Stimulated activated CD8-positive, alpha-beta memory T cell treated with anti-CD3 and anti-CD28 coated beads, Interleukin-7, amount 100 ng/mL, for 4 hours (primary cell): ENCODE results near the gene RXRB.

ENCODE experiments used
- DNase-seq, 2 donors: peaks; one replicate each; pipeline ENCODE4 v3.0.0-alpha.2; 2020; ENCODE audit warnings: low read depth in 2 of 2

RXRB gene

DNA sequence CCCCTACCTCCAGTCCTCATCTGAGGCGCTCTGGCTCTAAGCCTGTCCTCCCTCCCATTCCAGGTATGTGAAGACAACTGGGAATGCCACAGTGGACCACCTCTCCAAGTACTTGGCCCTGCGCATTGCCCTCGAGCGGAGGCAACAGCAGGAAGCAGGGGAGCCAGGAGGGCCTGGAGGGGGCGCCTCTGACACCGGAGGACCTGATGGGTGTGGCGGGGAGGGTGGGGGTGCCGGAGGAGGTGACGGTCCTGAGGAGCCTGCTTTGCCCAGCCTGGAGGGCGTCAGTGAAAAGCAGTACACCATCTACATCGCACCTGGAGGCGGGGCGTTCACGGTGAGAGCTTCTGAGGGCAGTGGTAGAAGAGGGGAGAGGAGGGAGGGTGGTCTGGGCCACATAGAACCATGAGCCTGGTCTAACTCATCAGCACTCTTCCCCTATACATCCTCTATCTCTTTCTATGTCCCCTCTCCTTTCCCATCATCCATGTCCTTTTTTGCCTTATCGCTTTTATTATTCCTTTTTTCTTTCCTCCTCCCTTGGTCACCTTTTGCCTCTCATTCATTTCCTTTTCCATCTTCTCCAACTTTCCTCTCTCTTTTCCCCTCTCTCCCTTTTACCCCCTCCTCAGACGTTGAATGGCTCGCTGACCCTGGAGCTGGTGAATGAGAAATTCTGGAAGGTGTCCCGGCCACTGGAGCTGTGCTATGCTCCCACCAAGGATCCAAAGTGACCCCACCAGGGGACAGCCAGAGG lies 11.4 kb upstream of the RXRB start:
- DNase-seq: no peak

DNA sequence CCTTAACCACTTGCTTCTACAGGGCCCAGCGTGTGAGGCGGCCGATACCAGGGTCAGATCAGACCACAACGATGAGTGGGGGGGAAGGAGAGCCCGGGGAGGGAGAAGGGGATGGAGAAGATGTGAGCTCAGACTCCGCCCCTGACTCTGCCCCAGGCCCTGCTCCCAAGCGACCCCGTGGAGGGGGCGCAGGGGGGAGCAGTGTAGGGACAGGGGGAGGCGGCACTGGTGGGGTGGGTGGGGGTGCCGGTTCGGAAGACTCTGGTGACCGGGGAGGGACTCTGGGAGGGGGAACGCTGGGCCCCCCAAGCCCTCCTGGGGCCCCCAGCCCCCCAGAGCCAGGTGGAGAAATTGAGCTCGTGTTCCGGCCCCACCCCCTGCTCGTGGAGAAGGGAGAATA lies 10.7 kb upstream of the RXRB start:
- DNase-seq: no peak

DNA sequence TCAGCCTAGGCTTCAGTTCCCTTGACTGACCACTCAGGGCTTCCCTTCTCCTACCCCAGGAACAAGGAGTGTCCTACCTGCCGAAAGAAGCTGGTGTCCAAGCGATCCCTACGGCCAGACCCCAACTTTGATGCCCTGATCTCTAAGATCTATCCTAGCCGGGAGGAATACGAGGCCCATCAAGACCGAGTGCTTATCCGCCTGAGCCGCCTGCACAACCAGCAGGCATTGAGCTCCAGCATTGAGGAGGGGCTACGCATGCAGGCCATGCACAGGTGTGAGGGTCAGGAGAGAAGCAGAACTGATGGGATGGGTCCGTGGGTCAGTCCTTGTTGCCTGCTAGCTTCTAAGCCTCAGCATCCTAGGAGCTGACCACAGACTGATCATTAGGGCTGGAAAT lies 9.4 kb upstream of the RXRB start:
- no peak for DNase-seq

DNA sequence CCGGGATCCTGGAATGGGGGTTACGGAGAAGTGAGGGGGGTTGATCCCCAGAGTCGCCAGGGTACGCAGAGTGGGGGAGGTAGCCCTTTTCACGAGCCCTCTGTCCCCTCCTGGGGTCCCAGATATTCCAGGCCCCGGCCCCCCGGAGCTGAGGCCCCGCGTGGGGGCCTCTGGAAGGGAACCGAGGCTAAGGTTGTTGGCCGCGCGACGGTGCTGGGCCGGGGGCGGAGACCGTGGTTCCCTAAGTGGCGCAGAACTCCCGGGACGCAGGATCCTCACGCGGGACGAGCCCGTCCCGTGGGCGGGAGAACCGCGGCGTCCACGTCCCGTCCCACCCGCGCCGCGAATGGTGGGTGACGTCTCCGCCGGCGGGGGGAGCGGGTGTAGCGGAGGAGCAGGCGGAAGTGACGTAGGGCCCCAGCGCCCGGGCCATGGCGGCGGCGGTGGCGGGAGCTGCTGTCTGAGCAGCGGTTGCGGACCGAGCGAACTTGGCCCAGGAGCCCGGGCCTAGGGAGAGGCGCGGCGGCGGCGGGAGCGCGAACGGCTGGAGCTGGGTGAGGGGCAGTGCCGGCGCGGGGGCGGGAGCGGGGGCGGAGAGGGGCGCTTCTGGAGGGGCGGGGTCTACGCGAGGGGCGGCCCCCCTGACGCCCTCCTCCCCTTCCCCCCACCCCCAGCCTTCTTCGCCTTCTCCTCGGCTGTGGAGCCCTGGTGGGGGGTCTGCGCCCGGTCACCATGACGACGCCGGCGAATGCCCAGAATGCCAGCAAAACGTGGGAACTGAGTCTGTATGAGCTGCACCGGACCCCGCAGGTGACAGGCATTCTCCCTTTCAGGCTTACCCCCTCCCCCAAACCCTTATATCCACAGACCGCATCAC lies 7.9 kb upstream of the RXRB start, which contains the start of gene RING1:
RING1 (plus strand) TSS at position 410 of the 877 bp plus-strand sequence; CDS start at position 733, 323 bp downstream.
- peak; percentile 66 to 86 for DNase-seq

DNA sequence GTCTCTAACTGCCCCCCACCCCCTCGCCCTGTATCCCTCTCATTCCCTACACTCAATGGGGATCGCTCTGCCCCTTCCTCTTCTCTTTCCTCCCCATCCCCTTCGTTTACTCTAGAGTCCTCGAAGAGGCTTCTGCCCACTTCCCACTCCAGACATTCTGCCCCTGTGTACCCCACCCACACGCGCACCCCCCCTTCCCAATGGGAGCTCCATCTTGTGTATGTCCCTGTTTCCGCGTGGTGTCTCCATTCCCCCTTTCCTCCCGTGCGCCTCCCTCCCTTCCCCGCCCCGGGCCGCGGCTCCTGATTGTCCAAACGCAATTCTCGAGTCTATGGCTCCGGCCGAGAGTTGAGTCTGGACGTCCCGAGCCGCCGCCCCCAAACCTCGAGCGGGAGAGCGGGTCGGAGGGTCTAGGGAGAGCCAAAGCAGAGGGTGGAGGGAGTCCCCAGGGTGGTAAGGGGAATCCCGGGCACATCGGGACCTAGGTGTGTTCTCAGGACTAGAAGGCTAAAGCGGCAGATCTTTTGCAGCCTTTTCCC lies 7.2 kb upstream of the RXRB start:
- DNase-seq: no peak

DNA sequence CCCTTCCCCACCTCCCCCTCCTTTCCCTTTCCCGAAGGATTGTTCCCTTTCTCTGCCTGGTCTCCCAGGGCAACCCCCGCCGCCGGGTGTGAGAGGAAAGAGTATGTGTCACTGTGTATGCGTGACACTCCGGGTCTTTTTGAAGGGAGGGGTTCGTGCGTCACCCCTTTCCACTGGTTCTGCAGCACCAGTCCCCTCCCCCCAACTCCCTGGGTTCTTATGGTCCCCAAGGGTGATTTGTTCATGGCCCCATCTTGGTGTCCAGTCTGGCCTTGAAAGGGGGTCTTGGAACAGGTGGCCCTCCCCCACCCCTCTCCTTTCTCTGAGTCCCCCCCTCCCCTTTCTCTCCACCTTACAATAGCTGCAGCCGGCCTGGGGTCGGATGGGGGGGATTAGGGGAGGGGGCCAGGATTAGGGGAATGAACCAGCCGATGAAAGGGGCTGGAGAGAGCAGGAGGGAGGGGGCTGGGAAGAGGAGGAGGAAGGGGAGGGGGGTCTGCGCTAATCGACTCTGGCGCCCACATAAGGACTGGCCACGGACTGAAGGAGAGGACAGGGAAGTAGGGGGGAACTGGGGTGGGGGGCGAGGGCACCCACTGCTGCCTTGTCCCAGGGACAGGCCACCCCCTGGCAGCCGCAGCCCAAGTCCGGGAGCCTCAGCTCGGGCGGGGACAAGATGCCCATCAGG lies 6.5 kb upstream of the RXRB start:
- no peak for DNase-seq

DNA sequence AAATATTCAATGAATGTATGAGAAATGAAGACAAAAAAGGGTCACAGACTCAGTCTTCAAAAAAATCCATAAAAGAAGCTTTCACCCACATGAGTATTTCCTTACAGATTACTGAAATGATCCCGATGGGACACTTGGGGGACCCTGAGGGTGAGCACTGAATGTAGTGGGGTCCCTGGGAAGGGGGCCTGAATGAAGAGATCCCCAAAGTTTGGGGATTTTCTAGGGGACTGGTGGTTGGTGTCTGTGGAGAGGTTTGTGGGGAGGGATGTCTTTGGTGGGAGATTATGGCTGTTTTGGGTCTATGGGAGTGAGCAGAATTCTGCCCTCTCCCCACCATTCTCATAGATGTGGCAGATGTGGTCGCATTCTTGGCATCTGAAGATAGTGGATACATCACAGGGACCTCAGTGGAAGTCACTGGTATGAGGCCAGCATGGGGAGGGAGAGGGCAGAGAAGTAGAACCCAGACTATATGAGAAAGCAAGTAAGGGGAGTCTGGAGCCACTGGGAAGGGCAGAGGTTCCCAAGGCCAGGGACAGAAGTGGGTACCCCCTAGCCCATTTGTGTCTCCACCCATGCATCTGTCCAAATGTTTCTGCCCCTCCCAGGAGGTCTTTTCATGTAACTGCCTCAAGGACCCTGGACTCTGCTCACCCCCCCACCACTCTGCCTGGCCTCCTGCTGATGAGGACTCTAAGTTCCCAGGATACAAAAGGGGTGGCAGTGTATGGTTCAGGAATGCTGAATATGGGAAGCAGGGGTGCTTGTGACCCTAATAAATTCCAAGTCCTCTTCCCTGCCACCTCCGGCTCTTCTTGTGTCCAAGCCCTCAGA lies 5.8 kb upstream of the RXRB start:
- DNase-seq: no peak

DNA sequence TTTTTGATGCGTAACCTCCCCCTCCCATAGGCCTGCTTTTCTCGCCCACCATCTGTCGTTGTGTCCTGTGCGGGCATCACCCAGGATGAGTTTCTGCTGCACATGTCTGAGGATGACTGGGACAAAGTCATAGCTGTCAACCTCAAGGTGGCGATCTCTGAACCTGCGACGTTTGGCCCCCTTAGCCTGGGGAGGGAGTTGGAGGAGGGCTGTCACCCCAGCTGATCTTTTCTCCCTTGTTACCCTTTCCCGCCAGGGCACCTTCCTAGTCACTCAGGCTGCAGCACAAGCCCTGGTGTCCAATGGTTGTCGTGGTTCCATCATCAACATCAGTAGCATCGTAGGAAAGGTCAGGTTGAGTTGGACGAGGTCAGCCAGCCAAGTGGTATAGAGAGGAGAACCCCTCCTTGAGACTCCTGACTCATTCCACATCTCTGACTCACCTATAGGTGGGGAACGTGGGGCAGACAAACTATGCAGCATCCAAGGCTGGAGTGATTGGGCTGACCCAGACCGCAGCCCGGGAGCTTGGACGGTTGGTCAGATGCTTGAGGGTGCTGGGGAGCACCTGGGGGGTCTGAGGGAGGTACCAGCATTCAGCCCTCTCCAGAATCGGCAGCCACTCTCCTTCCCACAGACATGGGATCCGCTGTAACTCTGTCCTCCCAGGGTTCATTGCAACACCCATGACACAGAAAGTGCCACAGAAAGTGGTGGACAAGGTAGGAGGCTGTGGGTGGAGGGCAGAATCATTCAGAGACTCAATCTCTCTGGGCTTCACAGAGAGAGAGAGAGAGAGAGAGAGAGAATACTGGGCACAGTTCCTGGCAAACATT lies 4.9 kb upstream of the RXRB start:
- no peak for DNase-seq

DNA sequence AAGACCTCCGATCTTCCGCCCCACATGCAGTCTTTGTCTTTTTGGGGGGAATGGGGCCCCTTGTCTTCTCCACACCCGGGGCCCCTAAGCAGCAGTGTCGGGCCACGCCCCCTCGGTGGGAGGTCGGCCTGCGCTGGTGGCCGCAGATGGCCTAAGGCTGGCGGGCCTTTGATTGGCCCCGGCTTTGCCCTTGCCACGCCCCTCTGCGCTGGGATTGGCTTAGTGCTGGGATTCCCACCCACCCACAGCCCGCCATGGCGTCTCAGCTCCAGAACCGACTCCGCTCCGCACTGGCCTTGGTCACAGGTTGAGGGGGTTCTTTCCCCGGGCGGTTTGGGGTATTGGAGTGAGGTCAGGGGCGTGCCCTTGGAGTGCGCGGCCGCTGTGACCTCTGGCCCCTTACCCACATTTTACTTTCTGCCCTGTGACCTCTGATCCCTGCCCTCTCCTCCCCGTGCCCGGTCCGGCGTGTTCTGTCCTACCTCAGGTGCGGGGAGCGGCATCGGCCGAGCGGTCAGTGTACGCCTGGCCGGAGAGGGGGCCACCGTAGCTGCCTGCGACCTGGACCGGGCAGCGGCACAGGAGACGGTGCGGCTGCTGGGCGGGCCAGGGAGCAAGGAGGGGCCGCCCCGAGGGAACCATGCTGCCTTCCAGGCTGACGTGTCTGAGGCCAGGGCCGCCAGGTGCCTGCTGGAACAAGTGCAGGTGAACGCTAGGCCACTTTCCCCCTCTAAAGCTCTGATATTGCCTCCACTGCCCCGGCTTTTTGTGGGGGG lies 4.1 kb upstream of the RXRB start, which contains the start of gene HSD17B8:
HSD17B8 (plus strand) TSS at position 241 of the 776 bp plus-strand sequence; CDS start at position 255, 14 bp downstream.
- DNase-seq: peak; percentile 83 to 91

DNA sequence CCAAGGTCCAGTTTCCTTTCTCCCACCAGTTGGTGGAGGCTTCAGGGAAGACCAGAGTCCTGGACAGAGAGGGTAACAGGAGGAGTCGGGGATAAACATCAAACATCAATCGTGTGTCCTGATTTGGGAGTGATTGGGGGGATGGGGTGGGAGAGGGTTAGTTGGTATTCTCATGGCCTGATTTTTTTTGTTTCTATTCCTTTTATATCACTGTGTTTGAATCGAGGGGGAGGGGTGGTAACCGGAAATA lies 3.6 kb upstream of the RXRB start:
- no peak for DNase-seq

DNA sequence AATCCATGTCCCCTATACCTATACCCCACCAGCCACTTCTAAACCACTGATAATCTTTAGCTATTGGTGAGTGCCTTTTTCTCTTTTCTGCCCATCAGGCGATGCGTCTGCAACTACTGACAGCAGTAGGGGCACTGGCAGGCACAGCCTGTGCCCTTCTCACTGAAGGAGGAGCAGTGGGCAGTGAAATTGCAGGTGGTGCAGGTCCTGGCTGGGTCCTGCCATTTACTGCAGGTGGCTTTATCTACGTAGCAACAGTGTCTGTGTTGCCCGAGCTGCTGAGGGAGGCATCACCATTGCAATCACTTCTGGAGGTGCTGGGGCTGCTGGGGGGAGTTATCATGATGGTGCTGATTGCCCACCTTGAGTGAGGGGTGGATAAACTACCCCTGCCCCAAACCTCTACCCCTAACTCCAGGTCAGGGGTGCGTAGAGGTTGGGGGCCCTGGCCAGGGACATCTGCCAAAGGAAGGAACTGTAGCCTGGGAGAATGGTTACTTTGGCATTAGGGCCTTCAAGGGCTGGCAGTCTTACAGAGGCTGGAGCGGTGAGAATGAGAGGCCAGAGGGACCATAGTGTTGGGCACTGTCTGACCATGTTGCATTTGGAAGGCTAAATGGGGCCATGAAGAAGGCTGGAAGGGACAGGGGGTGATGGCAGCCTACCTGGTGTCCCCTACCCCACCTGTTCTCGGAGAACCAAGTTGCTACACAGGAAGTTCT lies 3.1 kb upstream of the RXRB start:
- DNase-seq: no peak

DNA sequence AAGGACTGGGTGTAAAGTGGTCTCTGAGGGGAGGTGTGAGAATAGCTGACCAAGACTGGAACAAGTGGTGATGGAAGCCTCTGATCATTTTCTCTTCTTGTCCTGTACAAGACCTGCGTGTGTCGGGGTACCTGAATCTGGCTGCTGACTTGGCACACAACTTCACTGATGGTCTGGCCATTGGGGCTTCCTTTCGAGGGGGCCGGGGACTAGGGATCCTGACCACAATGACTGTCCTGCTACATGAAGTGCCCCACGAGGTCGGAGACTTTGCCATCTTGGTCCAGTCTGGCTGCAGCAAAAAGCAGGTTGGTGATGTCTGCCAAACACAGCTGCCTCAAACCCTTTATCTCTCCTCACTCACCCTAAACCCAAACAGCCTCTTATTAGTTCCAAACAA lies 2.3 kb upstream of the RXRB start:
- no peak for DNase-seq

DNA sequence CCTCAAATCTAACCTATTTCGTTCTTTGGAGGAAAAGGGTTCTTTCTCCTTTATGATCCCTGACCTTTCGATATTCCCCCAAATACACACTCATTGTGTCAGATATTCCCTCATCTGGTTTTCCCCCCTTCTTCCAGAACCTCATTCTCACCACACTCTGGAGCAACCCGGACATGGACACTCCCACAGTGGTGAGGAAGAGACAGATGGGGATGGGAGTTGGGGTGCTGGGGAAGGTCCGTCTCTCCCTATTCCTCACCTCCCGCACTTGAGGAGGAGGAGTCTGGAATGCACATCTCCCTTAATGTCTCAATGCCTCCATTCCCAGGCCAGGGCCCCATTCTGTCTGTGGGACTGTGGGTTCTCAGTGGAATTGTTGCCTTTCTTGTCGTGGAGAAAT lies 1.5 kb upstream of the RXRB start:
- DNase-seq: no peak

DNA sequence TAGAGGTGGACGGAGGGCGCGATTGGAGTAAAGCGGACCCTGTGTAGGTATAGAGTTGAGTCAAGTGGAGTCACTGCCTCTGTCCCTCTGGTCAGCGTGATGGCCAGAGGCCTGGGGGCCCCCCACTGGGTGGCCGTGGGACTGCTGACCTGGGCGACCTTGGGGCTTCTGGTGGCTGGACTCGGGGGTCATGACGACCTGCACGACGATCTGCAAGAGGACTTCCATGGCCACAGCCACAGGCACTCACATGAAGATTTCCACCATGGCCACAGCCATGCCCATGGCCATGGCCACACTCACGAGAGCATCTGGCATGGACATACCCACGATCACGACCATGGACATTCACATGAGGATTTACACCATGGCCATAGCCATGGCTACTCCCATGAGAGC lies 681 bp upstream of the RXRB start:
- DNase-seq: no peak

DNA sequence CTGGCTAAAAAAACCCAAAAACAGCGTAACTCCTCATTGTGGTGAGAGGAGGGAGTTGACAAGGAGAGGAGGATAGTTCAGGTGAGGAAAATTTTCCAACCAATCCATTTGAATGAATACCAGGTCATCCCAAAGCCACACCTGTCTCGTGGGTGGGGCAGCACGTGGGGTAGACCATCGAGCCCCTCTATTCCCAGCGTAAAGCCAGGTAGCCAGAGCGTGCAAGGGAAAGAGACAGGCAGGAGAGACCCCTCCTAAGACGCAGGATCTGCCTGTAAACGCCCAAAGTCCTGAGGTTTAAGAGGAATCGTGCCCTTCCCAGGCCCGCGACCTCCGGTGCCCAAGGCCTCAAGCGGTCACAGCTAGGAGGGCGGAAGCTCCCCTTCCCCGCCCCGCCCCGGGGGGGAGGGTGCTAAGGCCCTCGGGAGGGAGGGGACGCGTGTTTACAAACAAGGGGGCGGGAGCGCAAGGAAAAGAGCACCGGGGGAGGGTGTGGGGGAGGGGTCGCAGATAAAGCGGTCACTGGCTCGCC lies 712 bp downstream of the RXRB start:
- DNase-seq: peak; percentile 38 to 68

DNA sequence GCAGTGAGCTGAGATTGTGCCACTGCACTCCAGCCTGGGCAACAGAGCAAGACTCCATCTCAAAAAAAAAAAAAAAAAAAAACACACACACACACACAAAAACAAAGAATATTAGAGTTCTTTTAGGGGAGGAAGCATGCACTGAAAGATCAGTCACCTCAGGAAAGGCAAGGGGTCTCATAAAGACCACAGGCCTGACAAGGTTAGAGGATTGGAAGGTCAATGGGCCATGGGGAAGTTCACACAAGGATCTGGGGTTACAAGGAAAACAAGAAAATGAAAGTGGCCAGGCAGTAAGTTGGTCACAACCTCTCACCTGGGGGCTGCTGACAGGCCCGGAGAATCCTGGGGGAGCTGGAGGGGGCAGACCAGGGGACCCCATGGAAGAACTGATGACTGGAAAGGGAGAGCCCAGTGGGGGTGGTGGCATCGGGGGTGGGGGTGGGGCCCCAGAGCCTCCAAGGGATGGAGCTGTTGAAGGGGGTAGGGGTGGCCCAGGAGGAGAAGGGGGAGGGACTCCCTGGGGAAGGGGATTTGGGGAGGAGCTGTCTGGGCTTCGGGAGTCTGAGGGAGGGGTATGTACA lies 1.5 kb downstream of the RXRB start:
- no peak for DNase-seq

DNA sequence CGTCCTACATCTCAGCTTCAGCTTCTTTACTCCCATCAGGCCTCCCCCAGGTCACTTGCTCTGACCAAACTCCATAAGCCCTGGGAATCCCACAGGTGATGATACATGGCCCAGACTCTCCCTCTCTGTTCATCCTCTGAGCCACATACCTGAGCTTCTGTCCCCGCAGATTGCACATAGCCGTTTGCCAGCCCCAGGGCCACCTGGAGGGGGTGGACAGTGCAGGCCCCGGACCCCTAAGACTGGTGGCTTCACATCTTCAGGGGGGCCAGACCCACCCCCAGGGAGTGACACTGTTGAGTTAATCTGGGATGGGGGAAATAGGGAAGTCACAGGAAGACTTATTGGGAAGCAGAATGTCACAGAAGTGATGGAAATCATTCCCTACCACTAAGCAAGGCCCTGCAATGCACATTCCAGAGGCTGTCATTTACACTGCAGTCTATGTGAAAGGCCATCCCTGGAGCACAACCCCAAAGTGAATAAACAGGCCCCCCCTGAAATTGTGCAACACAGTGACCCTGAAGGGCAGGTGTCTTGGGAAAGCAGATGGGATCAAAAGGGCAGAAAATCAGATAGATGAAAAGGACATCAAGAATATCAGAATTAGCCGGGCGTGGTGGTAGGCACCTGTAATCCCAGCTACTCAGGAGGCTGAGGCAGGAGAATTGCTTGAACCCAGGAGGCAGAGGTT lies 2.2 kb downstream of the RXRB start:
- no peak for DNase-seq
